VCaP (cell line): Measurements from ENCODE around the gene NSMCE1.

Experiments
- H3K27ac ChIP-seq: fragments of 450-650 bp; 2 replicates; pipeline ENCODE4 v1.5.1; 2017
- TF ChIP-seq, protein P1 (sequence below): fragments of 450-650 bp; conservative IDR thresholded peaks from 2 replicates; pipeline ENCODE4 v1.5.1; 2017; ENCODE audit warnings: mild to moderate bottlenecking, moderate library complexity

NSMCE1 gene

GRCh38 chr16:27239026-27239425 lies 29.5 kb downstream of the NSMCE1 start:
- no peak overlapping the region for H3K27ac ChIP-seq
- TF ChIP-seq, protein P1, sequence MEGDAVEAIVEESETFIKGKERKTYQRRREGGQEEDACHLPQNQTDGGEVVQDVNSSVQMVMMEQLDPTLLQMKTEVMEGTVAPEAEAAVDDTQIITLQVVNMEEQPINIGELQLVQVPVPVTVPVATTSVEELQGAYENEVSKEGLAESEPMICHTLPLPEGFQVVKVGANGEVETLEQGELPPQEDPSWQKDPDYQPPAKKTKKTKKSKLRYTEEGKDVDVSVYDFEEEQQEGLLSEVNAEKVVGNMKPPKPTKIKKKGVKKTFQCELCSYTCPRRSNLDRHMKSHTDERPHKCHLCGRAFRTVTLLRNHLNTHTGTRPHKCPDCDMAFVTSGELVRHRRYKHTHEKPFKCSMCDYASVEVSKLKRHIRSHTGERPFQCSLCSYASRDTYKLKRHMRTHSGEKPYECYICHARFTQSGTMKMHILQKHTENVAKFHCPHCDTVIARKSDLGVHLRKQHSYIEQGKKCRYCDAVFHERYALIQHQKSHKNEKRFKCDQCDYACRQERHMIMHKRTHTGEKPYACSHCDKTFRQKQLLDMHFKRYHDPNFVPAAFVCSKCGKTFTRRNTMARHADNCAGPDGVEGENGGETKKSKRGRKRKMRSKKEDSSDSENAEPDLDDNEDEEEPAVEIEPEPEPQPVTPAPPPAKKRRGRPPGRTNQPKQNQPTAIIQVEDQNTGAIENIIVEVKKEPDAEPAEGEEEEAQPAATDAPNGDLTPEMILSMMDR: no peak

- no peak overlapping the region for H3K27ac ChIP-seq
Observed at GRCh38 chr16:27238591-27238990, 30.0 kb downstream of the NSMCE1 start.

DNA sequence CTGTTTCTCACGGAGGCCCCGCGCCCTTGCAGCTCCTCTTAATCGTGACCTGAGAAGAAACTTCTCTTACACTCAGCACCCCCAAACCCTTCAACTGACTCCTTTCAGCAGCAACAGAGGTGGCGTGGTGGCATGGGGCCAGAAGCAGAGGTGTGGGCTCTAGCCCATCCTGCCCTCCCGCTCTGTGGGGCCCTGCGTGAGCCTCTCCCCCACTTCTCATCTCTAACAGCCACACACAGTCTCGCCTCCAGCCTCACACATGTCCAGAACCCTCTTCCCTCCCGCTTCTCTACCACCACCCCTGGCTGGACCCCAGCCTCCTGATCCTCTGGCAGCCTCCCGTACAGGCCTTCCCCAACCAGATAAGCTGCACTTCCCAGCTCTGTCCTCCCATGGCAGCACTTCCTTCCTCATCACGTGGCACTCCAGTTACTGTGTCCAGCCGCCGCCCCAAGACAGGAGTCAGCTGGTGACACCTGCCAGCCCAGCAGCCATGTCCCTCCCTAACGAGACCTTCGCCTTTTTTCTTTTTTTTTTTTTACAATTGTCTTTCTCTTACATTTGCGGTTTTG lies 30.5 kb downstream of the NSMCE1 start:
- H3K27ac ChIP-seq: peak overlapping the region; percentile 90; the same call in 1 of the 2 replicates
- TF ChIP-seq, protein P1: no peak

More at GRCh38 chr16:27238591-27238990, 30.0 kb downstream of the NSMCE1 start:
- TF ChIP-seq, protein P1: no peak

- TF ChIP-seq, protein P1: no peak
- peak overlapping the region; percentile 90 for H3K27ac ChIP-seq
Observed at GRCh38 chr16:27237219-27238015, 31.2 kb downstream of the NSMCE1 start.

GRCh38 chr16:27236635-27237218 lies 31.8 kb downstream of the NSMCE1 start:
- TF ChIP-seq, protein P1: no peak
- H3K27ac ChIP-seq: peak overlapping the region; percentile 90

DNA sequence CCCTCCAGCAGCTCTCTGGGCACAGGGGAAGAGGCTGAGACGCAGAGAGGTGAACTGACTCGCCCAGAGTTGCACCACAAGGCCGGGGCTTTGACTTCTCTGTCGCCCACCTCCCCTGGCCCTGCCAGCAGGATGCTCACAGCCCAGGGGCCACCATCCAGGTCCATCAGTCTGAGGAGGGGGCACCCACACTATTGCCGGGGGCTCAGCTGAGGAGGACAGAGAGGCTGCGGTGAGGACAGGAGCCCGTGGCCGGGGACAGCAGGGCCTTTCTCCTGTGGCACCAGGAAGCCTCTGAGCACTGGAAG lies 32.7 kb downstream of the NSMCE1 start:
- H3K27ac ChIP-seq: peak overlapping the region; percentile 90
- TF ChIP-seq, protein P1: no peak

- TF ChIP-seq, protein P1: peak; percentile 80
- H3K27ac ChIP-seq: peak overlapping the region; percentile 90
Observed at GRCh38 chr16:27235055-27235937, 33.3 kb downstream of the NSMCE1 start.
